Measurements from ENCODE around the gene CAMK2N1.

DNA sequence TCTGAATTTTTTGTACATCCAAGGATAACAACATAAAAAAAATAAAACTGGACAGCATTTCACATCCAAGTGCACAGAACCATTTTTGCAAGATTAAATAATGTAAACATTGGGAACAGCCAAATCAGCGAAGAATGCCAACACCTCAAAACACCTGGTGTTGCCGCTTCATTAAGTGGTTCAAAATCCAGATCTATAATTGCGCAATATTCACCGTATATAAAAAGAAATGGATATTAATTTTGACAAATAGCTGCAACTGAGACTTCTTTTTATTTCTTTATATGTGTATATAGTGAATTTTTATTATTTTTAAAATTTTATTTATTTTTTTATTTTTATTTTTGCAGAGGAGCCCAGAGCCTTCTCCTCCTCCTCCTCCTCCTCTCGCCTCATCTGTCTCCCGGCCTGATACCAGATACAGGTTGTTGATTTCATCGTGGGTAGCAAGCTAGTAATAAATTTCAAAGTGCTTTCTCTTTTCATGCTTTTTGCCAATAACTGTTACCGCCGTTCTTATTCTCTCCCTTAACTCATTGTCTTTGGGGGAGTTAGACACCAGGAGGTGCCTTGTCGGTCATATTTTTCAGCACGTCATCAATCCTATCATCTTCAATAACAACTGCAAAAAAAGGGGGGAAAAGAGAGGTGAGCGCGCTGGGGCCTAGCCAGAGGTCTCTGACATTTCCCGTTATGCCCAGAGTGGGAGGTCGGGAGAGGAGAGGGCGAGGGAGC, 2.7 kb downstream of the CAMK2N1 start:
- TF ChIP-seq, protein P1, sequence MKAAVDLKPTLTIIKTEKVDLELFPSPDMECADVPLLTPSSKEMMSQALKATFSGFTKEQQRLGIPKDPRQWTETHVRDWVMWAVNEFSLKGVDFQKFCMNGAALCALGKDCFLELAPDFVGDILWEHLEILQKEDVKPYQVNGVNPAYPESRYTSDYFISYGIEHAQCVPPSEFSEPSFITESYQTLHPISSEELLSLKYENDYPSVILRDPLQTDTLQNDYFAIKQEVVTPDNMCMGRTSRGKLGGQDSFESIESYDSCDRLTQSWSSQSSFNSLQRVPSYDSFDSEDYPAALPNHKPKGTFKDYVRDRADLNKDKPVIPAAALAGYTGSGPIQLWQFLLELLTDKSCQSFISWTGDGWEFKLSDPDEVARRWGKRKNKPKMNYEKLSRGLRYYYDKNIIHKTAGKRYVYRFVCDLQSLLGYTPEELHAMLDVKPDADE (IDR thresholded peaks at IDR 0.05), result no peak
- TF ChIP-seq ZNF331 (CRISPR knock-in tag; IDR thresholded peaks at IDR 0.05; ENCODE audit: low read depth), result no peak
- TF ChIP-seq, protein P2, sequence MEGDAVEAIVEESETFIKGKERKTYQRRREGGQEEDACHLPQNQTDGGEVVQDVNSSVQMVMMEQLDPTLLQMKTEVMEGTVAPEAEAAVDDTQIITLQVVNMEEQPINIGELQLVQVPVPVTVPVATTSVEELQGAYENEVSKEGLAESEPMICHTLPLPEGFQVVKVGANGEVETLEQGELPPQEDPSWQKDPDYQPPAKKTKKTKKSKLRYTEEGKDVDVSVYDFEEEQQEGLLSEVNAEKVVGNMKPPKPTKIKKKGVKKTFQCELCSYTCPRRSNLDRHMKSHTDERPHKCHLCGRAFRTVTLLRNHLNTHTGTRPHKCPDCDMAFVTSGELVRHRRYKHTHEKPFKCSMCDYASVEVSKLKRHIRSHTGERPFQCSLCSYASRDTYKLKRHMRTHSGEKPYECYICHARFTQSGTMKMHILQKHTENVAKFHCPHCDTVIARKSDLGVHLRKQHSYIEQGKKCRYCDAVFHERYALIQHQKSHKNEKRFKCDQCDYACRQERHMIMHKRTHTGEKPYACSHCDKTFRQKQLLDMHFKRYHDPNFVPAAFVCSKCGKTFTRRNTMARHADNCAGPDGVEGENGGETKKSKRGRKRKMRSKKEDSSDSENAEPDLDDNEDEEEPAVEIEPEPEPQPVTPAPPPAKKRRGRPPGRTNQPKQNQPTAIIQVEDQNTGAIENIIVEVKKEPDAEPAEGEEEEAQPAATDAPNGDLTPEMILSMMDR (conservative IDR thresholded peaks at IDR 0.05; ENCODE audit: low read depth in 2 of 2), result no peak
- TF ChIP-seq EZH2 (IDR thresholded peaks at IDR 0.05; ENCODE audit: low read depth, unreplicated experiment), result no peak
- no peak for TF ChIP-seq EZH2phosphoT487 (IDR thresholded peaks at IDR 0.05; ENCODE audit: unreplicated experiment)
- TF ChIP-seq, protein P3, sequence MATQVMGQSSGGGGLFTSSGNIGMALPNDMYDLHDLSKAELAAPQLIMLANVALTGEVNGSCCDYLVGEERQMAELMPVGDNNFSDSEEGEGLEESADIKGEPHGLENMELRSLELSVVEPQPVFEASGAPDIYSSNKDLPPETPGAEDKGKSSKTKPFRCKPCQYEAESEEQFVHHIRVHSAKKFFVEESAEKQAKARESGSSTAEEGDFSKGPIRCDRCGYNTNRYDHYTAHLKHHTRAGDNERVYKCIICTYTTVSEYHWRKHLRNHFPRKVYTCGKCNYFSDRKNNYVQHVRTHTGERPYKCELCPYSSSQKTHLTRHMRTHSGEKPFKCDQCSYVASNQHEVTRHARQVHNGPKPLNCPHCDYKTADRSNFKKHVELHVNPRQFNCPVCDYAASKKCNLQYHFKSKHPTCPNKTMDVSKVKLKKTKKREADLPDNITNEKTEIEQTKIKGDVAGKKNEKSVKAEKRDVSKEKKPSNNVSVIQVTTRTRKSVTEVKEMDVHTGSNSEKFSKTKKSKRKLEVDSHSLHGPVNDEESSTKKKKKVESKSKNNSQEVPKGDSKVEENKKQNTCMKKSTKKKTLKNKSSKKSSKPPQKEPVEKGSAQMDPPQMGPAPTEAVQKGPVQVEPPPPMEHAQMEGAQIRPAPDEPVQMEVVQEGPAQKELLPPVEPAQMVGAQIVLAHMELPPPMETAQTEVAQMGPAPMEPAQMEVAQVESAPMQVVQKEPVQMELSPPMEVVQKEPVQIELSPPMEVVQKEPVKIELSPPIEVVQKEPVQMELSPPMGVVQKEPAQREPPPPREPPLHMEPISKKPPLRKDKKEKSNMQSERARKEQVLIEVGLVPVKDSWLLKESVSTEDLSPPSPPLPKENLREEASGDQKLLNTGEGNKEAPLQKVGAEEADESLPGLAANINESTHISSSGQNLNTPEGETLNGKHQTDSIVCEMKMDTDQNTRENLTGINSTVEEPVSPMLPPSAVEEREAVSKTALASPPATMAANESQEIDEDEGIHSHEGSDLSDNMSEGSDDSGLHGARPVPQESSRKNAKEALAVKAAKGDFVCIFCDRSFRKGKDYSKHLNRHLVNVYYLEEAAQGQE (IDR thresholded peaks at IDR 0.05; ENCODE audit: unreplicated experiment), result no peak
- TF ChIP-seq, protein P4, sequence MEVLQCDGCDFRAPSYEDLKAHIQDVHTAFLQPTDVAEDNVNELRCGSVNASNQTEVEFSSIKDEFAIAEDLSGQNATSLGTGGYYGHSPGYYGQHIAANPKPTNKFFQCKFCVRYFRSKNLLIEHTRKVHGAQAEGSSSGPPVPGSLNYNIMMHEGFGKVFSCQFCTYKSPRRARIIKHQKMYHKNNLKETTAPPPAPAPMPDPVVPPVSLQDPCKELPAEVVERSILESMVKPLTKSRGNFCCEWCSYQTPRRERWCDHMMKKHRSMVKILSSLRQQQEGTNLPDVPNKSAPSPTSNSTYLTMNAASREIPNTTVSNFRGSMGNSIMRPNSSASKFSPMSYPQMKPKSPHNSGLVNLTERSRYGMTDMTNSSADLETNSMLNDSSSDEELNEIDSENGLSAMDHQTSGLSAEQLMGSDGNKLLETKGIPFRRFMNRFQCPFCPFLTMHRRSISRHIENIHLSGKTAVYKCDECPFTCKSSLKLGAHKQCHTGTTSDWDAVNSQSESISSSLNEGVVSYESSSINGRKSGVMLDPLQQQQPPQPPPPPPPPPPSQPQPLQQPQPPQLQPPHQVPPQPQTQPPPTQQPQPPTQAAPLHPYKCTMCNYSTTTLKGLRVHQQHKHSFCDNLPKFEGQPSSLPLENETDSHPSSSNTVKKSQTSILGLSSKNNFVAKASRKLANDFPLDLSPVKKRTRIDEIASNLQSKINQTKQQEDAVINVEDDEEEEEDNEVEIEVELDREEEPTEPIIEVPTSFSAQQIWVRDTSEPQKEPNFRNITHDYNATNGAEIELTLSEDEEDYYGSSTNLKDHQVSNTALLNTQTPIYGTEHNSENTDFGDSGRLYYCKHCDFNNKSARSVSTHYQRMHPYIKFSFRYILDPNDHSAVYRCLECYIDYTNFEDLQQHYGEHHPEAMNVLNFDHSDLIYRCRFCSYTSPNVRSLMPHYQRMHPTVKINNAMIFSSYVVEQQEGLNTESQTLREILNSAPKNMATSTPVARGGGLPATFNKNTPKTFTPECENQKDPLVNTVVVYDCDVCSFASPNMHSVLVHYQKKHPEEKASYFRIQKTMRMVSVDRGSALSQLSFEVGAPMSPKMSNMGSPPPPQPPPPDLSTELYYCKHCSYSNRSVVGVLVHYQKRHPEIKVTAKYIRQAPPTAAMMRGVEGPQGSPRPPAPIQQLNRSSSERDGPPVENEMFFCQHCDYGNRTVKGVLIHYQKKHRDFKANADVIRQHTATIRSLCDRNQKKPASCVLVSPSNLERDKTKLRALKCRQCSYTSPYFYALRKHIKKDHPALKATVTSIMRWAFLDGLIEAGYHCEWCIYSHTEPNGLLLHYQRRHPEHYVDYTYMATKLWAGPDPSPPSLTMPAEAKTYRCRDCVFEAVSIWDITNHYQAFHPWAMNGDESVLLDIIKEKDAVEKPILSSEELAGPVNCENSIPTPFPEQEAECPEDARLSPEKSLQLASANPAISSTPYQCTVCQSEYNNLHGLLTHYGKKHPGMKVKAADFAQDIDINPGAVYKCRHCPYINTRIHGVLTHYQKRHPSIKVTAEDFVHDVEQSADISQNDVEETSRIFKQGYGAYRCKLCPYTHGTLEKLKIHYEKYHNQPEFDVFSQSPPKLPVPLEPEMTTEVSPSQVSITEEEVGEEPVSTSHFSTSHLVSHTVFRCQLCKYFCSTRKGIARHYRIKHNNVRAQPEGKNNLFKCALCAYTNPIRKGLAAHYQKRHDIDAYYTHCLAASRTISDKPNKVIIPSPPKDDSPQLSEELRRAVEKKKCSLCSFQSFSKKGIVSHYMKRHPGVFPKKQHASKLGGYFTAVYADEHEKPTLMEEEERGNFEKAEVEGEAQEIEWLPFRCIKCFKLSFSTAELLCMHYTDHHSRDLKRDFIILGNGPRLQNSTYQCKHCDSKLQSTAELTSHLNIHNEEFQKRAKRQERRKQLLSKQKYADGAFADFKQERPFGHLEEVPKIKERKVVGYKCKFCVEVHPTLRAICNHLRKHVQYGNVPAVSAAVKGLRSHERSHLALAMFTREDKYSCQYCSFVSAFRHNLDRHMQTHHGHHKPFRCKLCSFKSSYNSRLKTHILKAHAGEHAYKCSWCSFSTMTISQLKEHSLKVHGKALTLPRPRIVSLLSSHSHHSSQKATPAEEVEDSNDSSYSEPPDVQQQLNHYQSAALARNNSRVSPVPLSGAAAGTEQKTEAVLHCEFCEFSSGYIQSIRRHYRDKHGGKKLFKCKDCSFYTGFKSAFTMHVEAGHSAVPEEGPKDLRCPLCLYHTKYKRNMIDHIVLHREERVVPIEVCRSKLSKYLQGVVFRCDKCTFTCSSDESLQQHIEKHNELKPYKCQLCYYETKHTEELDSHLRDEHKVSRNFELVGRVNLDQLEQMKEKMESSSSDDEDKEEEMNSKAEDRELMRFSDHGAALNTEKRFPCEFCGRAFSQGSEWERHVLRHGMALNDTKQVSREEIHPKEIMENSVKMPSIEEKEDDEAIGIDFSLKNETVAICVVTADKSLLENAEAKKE (CRISPR knock-in tag; IDR thresholded peaks at IDR 0.05), result no peak
- TF ChIP-seq POLR2AphosphoS5 (IDR thresholded peaks at IDR 0.05; ENCODE audit: low read depth), result no peak
- TF ChIP-seq CREB1 (CRISPR knock-in tag; IDR thresholded peaks at IDR 0.05; ENCODE audit: low read depth), result no peak
- TF ChIP-seq JUNB (IDR thresholded peaks at IDR 0.05; ENCODE audit: unreplicated experiment), result no peak

Data from GM23338 (cell line).